ENCODE data around the gene CIB4.

DNA sequence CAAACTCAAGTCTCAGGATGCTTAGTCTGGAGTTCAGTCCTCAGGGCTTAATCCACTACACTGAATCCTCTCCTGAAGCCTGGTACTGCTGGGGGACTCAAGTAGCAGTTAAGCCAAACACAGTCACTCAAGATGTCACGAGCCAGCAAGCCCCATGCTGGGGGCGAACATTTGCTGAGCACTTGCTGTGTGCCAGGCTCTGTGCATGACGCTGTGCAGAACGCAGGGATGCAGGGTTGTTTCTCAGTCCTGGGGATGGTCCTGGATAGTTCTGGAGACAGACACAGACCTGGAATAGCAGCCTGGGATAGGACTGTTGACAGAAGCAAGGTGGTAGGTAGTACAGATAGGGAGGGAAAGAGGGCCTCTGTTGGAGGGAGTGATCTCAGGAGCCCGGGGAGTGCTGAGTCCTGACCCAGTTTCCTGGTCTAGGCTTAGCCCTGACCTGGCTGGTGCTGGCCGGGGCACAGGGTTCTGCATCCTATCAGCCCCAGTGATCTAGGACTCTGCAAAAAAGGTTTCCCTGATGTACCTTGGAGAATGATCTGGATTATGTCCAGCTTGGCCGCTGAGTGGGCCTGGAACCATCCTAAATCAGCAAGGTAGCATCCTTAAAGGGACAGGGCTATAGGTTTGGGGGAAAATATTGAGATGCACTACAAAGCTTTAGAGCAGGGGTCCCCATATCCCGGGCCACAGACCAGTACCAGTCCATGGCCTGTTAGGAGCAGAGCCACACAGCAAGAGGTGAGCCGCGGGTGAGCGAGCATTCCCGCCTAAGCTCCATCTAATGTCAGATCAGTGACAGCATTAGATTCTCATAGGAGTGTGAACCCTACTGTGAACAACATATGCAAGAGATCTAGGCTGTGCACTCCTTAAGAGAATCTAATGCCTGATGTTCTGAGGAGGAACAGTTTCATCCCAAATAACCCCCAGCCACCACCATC is 108.6 kb downstream of the CIB4 start:
- TF ChIP-seq EZH2 (IDR thresholded peaks at IDR 0.05; ENCODE audit: borderline replicate concordance, insufficient read depth, low read depth, low read length, poor library complexity, severe bottlenecking): no peak
- TF ChIP-seq, protein P1, sequence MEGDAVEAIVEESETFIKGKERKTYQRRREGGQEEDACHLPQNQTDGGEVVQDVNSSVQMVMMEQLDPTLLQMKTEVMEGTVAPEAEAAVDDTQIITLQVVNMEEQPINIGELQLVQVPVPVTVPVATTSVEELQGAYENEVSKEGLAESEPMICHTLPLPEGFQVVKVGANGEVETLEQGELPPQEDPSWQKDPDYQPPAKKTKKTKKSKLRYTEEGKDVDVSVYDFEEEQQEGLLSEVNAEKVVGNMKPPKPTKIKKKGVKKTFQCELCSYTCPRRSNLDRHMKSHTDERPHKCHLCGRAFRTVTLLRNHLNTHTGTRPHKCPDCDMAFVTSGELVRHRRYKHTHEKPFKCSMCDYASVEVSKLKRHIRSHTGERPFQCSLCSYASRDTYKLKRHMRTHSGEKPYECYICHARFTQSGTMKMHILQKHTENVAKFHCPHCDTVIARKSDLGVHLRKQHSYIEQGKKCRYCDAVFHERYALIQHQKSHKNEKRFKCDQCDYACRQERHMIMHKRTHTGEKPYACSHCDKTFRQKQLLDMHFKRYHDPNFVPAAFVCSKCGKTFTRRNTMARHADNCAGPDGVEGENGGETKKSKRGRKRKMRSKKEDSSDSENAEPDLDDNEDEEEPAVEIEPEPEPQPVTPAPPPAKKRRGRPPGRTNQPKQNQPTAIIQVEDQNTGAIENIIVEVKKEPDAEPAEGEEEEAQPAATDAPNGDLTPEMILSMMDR (IDR thresholded peaks at IDR 0.05): no peak

Measured in B cell (primary cell).